ENCODE measurements around the gene ITGA4. TPM values are rescaled to one million over a fixed set of nuclear protein-coding genes. Genes with fewer than 3 reads are reported as not detected.

Gene ITGA4
- total RNA-seq, 1 experiment from 2014 or later, result not detected

DNA sequence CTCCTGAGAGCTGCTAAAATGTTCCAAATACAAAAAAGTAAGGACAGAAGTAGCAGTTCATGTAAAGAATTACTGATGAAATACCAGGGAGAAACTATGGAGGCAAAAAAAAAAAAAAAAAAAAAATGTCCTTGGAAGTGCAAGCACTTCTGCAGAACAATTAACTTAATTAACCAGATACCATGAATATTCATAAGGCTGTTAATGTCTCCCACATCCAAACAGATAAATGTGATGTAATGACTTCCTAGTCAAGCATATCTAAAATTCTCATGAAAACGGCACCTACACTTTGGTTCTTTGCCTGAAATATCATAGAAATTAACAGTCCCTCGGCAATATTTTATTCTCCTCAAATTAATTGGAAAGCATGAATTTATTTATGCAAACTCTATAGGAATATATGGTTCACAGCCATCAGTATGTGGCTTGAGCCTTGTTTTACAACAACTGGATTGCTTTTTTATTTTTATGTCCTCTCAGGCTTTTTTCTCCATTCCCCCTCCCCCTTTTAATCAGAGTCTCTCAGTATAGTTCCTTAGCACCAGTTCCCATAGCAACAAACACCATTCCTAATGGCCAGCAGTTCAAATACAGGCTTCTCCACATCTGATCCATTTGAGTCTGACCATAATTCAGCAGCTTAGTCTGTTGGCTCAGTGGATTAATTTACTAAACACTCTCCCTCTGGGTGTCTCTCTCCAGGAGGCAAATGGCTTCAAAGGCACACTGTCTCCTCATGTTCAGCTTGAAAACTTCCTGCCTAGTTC lies 97.1 kb downstream of the ITGA4 start:
- no peaks in the 10 kb centered on the region for H3K36me3 ChIP-seq (ENCODE audit: control insufficient read depth, insufficient read depth, low read length)
- TF ChIP-seq, protein P1, sequence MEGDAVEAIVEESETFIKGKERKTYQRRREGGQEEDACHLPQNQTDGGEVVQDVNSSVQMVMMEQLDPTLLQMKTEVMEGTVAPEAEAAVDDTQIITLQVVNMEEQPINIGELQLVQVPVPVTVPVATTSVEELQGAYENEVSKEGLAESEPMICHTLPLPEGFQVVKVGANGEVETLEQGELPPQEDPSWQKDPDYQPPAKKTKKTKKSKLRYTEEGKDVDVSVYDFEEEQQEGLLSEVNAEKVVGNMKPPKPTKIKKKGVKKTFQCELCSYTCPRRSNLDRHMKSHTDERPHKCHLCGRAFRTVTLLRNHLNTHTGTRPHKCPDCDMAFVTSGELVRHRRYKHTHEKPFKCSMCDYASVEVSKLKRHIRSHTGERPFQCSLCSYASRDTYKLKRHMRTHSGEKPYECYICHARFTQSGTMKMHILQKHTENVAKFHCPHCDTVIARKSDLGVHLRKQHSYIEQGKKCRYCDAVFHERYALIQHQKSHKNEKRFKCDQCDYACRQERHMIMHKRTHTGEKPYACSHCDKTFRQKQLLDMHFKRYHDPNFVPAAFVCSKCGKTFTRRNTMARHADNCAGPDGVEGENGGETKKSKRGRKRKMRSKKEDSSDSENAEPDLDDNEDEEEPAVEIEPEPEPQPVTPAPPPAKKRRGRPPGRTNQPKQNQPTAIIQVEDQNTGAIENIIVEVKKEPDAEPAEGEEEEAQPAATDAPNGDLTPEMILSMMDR (IDR thresholded peaks at IDR 0.05; ENCODE audit: insufficient read depth in 1 of 2, low read depth in 1 of 2, low read length in 1 of 2, severe bottlenecking in 1 of 2, unreplicated experiment in 1 of 2), result no peak
- no peak overlapping the region for H3K4me3 Mint-ChIP-seq (ENCODE audit: unreplicated experiment)
- no peak overlapping the region for H3K4me3 ChIP-seq (ENCODE audit: low read depth, low read length)
- H3K9me3 Mint-ChIP-seq (ENCODE audit: unreplicated experiment), result no peaks in the 10 kb centered on the region
- H3K4me1 ChIP-seq, result no peaks in the 10 kb centered on the region
- no TSS peak for BruUV-seq (replicated peaks)
- H3K27me3 Mint-ChIP-seq (ENCODE audit: insufficient read depth, unreplicated experiment), result no peaks in the 10 kb centered on the region
- no peak overlapping the region for H3K27ac Mint-ChIP-seq (ENCODE audit: unreplicated experiment)
- H3K4me1 Mint-ChIP-seq (ENCODE audit: low read depth, unreplicated experiment), result no peaks in the 10 kb centered on the region
- intact Hi-C loops (cut with micrococcal nuclease; ENCODE audit: unreplicated experiment), result no loop called here
- no peak for DNase-seq
- ChIA-PET POLR2A (no interaction called here), CTCF (no interaction called here)
- no peaks in the 10 kb centered on the region for H3K9me3 ChIP-seq
- H3K36me3 Mint-ChIP-seq (ENCODE audit: insufficient read depth, unreplicated experiment), result no peaks in the 10 kb centered on the region
- no peaks in the 10 kb centered on the region for H3K27me3 ChIP-seq (replicated peaks; ENCODE audit: control insufficient read depth, insufficient read depth, low read length)

DNA sequence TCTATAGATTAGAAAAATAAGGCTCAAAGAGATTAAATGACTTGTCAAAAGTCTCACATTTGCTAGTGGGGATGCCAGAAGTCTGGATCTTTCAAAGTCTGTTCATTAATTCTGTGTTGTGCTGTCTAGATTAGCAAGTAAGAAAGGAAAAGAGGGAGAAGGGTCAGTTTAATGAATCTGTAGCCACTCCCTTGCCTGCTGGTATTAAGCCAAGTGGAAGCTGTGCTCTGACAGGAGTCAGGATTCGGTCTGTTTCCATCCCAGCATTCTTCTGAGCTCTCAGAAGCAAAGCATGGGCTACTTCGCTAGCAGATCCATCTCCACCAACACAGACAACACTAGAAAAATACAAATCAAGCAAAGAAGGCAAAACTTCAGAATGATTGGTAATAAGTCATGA lies 101.2 kb downstream of the ITGA4 start:
- Histone ChIP-seq H3K9me3 (no peaks in the 10 kb centered on the region), H3K4me1 (no peaks in the 10 kb centered on the region), H3K27me3 (replicated peaks; ENCODE audit: control insufficient read depth, insufficient read depth, low read length) (no peaks in the 10 kb centered on the region), H3K36me3 (ENCODE audit: control insufficient read depth, insufficient read depth, low read length) (no peaks in the 10 kb centered on the region), H3K4me3 (ENCODE audit: low read depth, low read length) (no peak overlapping the region)
- Mint-ChIP-seq H3K27ac (ENCODE audit: unreplicated experiment) (no peak overlapping the region), H3K4me3 (ENCODE audit: unreplicated experiment) (no peak overlapping the region), H3K27me3 (ENCODE audit: insufficient read depth, unreplicated experiment) (peaks cover 3% of the 10 kb centered on the region), H3K9me3 (ENCODE audit: unreplicated experiment) (no peaks in the 10 kb centered on the region), H3K4me1 (ENCODE audit: low read depth, unreplicated experiment) (no peaks in the 10 kb centered on the region), H3K36me3 (ENCODE audit: insufficient read depth, unreplicated experiment) (no peaks in the 10 kb centered on the region)
- ChIA-PET POLR2A (no interaction called here), CTCF (no interaction called here)
- no peak for DNase-seq
- intact Hi-C loops (cut with micrococcal nuclease; ENCODE audit: unreplicated experiment), result no loop called here
- TF ChIP-seq, protein P1 (IDR thresholded peaks at IDR 0.05; ENCODE audit: insufficient read depth in 1 of 2, low read depth in 1 of 2, low read length in 1 of 2, severe bottlenecking in 1 of 2, unreplicated experiment in 1 of 2), result no peak
- BruUV-seq (replicated peaks), result no TSS peak

DNA sequence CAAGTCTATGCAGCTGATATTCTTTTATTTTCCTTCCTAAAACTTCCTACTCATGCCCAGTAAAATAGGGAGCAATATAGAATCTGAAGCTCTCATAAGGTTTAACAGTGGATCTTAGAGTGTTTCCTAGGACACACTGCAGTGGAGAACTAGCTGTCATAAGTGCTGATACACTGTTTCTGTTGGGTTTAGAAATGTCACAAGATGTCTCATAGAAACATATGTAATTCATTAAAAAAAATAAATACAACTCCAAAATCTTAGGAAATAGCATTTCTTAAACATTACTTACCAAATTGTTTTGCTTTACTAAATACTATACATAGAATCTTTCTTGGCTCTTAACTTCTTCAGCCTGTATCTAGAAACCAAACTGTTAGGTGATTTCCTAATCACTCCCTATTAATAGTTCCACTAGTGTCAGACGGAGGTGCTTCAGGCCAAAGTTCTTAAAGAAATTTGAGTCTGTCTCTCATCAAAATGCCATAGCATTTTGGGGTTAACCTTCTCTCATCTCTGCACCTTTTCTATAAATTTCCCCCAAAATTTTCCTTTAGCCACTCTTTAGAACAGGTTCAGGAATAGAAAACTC lies 106.0 kb downstream of the ITGA4 start:
- Mint-ChIP-seq H3K9me3 (ENCODE audit: unreplicated experiment) (no peaks in the 10 kb centered on the region), H3K4me3 (ENCODE audit: unreplicated experiment) (no peak overlapping the region), H3K36me3 (ENCODE audit: insufficient read depth, unreplicated experiment) (no peaks in the 10 kb centered on the region), H3K27ac (ENCODE audit: unreplicated experiment) (no peak overlapping the region), H3K27me3 (ENCODE audit: insufficient read depth, unreplicated experiment) (peaks cover 3% of the 10 kb centered on the region), H3K4me1 (ENCODE audit: low read depth, unreplicated experiment) (no peaks in the 10 kb centered on the region)
- ChIA-PET CTCF (no interaction called here), POLR2A (no interaction called here)
- TF ChIP-seq, protein P1 (IDR thresholded peaks at IDR 0.05; ENCODE audit: insufficient read depth in 1 of 2, low read depth in 1 of 2, low read length in 1 of 2, severe bottlenecking in 1 of 2, unreplicated experiment in 1 of 2), result no peak
- BruUV-seq (replicated peaks), result no TSS peak
- no peak for DNase-seq
- Histone ChIP-seq H3K9me3 (no peaks in the 10 kb centered on the region), H3K4me3 (ENCODE audit: low read depth, low read length) (no peak overlapping the region), H3K27me3 (replicated peaks; ENCODE audit: control insufficient read depth, insufficient read depth, low read length) (no peaks in the 10 kb centered on the region), H3K4me1 (no peaks in the 10 kb centered on the region), H3K36me3 (ENCODE audit: control insufficient read depth, insufficient read depth, low read length) (no peaks in the 10 kb centered on the region)
- intact Hi-C loops (cut with micrococcal nuclease; ENCODE audit: unreplicated experiment), result no loop called here

Measured in Caco-2 (cell line).